ENCODE data around the gene BTBD1.
"Not testable (repeated sequence)": the region's sequence is repeated elsewhere in the genome, so short reads cannot be mapped to it uniquely, and the experiment has no call there.

The BTBD1 gene

GRCh38 chr15:83057002-83057401 lies 10.1 kb downstream of the BTBD1 start:
- DNase-seq (ENCODE audit: low read depth) = no peak
- no peak overlapping the region for H3K4me3 ChIP-seq (ENCODE audit: low read length)
- no peak for TF ChIP-seq CTCF (conservative IDR thresholded peaks at IDR 0.05; ENCODE audit: low read length)

DNA sequence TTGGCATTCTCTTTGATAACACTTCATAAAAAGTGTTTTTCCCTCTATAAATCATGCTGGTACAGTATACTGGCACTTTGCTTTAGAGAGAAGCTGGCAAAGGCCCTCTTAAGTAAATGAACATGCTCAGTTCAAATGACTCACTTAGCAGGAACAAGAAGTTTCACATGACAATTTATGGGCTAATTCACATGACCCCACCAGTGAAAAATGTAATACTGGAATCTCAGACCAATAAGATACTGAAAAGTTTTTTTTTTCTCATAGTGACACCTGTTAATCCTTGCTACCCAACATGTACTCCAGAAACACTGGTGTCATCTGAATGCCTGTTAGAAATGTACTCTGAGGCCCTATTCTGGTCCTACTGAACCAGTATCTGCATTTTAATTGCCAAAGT lies 13.9 kb downstream of the BTBD1 start:
- no peak overlapping the region for H3K4me3 ChIP-seq (ENCODE audit: low read length)
- TF ChIP-seq CTCF (conservative IDR thresholded peaks at IDR 0.05; ENCODE audit: low read length) = no peak
- DNase-seq (ENCODE audit: low read depth) = peak; percentile 72

GRCh38 chr15:83046558-83047127 lies 20.4 kb downstream of the BTBD1 start:
- DNase-seq (ENCODE audit: low read depth) = peak; percentile 53
- H3K4me3 ChIP-seq (ENCODE audit: low read length) = no peak overlapping the region
- TF ChIP-seq CTCF (conservative IDR thresholded peaks at IDR 0.05; ENCODE audit: low read length) = no peak

DNA sequence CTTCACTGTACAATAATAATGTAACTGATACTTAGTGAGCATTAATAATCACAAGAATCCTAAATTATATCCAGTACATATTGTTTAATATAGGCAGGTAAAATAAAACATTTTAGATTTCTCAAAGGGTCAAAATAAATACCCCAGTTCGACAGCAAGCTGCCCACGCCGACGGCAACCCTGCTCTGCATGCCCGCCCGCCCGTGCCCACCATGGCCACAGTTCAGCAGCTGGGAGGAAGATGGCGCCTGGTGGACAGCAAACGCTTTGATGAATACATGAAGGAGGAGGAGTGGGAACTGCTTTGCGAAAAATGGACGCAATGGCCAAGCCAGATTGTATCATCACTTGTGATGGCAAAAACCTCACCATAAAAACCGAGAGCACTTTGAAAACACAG lies 22.9 kb downstream of the BTBD1 start:
- no peak overlapping the region for H3K4me3 ChIP-seq (ENCODE audit: low read length)
- TF ChIP-seq CTCF (conservative IDR thresholded peaks at IDR 0.05; ENCODE audit: low read length) = no peak
- no peak for DNase-seq (ENCODE audit: low read depth)

DNA sequence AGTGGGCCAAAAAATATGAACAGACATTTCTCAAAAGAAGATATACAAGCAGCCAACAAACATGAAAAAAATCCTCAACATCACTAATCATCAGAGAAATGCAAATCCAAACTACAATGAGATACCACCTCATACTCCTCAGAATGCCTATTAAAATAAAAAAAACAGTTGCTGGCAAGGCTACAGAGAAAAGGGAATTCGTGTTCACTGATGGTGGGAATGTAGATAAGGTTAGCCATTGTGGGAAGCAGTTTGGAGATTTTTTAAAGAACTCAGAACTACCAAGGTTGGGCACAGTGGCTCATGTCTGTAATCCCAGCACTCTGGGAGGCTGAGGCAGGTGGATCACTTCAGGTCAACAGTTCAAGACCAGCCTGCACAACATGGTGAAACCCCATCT lies 27.8 kb downstream of the BTBD1 start:
- TF ChIP-seq CTCF (conservative IDR thresholded peaks at IDR 0.05; ENCODE audit: low read length) = no peak
- no peak overlapping the region for H3K4me3 ChIP-seq (ENCODE audit: low read length)
- DNase-seq (ENCODE audit: low read depth) = no peak

DNA sequence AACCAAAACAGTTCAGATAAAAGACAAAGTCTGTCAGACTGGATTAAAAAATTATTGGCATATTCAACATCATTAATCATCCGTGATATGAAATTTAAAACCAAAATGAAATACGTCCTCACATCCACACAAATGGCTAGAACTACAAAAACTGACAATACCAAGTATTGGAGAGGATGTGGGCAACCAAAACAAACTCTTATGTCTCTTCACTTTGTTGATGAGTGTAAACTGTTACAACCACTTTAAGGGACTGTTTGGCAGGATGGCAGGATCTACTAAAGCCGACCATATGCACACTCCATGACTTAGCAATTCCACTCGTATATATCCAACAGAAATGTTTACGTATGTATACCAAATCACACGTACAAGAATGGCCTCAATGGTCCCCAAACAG lies 30.8 kb downstream of the BTBD1 start:
- TF ChIP-seq CTCF (conservative IDR thresholded peaks at IDR 0.05; ENCODE audit: low read length) = no peak
- no peak overlapping the region for H3K4me3 ChIP-seq (ENCODE audit: low read length)
- no peak for DNase-seq (ENCODE audit: low read depth)

GRCh38 chr15:83031234-83031633 lies 35.8 kb downstream of the BTBD1 start:
- DNase-seq (ENCODE audit: low read depth); H3K4me3 ChIP-seq (ENCODE audit: low read length): not testable (repeated sequence)

DNA sequence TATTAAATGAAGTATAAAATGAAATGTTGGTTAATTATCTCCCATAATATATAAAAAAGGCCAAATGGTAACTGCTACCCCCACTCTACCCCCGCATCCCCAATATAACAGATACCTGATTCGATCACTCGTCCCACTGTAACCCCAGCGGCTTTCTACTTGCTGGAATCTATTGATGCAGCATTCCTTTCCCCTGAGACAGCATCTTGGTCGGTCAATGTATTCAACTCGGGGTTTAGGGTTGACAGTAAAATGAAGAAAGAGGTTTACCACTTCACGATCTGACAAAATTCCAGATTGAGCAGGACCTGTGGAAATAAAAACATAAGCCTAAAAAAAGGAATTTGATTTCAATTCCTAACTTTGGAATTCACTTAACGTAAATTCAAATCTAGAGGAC lies 37.0 kb downstream of the BTBD1 start:
- TF ChIP-seq CTCF (conservative IDR thresholded peaks at IDR 0.05; ENCODE audit: low read length) = no peak
- no peak overlapping the region for H3K4me3 ChIP-seq (ENCODE audit: low read length)
- DNase-seq (ENCODE audit: low read depth) = no peak
